IPS DF 4.7 (cell line): ENCODE results near the gene DHRS1.

Experiments used
- DNase-seq: peaks from one replicate; pipeline ENCODE4 v3.0.0-alpha.2; 2013; ENCODE audit warnings: low spot score; ENCODE audit errors: extremely low read depth

Gene DHRS1

GRCh38 chr14:24283796-24284460 is 15.7 kb downstream of the DHRS1 start:
- no peak for DNase-seq

GRCh38 chr14:24282736-24283135 is 16.8 kb downstream of the DHRS1 start:
- no peak for DNase-seq

GRCh38 chr14:24281636-24282035 is 17.9 kb downstream of the DHRS1 start:
- DNase-seq = no peak

GRCh38 chr14:24280797-24281460 is 18.7 kb downstream of the DHRS1 start:
- no peak for DNase-seq

GRCh38 chr14:24279301-24280186 is 20.0 kb downstream of the DHRS1 start:
- DNase-seq = no peak

GRCh38 chr14:24278424-24278823 is 21.2 kb downstream of the DHRS1 start:
- DNase-seq = no peak

DNA sequence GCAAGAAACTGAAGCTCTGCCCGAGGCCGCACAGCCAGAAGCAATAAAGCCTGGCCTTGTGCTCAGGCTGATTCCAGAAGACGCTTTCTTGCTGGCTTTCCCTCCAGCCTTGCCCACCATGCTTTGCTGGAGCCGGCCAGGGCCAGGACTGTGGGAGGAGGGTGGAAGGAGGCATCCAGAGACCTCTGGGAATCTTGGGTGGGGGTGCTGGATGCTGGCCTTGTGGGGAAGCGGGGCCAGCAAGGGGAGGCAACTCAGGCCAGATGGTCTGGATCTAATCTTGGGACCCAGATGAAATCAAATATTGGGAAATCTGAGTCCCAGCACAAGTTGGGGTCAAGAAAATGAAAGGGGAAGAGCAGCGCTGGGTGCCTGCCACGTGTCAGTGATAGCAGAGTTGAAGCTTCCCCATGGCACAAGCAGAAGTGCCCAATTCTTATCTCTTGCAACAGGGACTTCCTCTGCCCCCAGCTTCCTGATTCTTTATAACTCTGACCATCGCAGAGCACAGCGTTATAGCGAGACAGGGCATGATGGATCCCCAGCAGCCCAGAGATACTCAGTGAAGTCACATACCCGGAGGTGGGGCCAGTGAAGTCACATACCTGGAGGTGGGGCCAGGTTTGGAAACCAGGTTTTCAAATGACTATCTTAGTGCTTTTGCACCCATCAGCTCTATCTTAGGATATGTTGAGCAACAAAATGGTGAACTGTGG is 21.8 kb downstream of the DHRS1 start:
- DNase-seq = no peak

DNA sequence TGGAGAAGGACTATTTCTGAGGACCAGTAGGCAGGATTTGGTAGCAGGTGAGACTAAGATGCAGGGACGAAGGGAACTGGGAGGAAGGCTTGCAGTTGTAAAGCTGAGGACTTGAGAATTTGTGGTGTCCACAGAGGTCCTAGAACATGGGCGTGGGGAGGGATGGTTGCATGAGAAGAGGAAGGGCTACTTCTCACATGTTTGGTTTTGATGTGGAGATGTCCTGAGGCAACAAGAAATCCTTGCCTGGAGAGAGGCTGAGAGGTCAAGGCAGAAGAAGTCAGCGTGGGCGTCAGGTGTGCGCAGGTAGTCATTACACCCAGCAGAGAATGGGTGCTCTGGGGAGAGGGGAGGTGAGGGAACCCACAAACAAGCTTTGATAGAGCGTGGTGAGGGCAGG is 22.5 kb downstream of the DHRS1 start:
- no peak for DNase-seq

DNA sequence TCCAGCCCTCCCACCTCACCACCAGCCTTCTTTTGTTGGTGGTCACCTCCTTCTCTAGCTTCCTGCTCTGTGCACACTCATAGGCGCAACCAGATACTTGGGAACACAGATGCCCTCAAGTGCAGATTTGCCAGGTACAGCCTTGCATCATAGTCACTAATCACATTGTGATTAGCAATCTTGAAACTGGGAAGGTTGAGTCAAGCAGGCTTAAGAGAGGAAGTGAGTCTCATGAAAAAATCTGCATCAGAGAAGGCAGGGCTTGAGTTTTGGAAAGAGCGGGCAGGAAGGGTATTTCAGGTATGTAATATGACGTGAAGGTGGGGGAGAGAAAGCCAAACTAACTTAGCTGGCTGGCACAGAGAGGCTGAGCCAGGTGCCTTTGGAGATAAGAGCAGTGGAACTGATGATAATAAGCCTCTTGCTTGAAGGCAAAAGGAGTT is 25.5 kb downstream of the DHRS1 start:
- no peak for DNase-seq

DNA sequence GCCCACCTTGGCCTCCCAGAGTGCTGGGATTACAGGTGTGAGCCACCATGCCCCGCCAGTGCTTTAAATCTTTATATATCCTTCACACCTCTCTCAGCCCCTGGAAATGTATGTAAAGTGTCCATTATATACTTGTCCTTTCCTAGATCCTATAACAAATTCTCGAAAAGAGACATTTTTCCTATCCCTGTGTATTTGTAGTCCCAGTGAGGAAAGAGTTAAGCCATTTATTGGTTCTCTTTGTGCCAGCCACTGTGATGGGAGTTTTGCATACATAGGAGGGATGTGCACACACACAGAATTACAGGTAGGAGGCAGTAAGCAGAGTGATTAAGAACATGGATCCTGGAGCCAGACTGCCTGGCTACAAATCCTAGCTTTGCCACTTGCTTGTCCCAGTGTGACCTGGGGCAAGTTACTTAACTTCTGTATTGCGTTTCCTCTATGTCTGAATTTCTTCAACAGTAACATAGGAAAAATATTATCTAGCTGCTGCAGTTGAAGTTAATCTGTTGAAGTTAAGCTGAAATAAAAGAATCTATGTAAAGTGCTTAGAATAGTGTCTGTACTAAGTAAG is 26.1 kb downstream of the DHRS1 start:
- DNase-seq = no peak

- no peak for DNase-seq
Measured at GRCh38 chr14:24272467-24272866, 27.1 kb downstream of the DHRS1 start.

DNA sequence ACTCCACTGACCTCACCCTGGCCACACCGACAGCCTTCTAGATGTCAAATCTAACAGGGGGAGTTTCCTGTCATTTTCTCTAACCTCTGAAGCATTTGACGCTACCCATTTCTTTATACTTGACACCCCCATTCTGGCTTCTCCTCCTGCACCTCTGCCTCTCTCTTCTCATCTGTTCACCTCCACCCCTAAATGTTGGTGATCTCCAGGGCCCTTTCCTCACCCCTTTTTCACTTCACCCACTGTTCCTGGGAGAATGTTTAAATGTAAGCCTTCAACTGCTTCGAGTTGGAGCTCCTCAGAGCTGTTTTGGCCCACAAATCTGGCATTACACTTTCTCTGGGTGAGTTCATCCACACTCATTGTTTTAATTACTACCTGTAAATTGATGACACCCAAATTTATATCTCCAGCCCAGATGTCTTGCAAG is 27.7 kb downstream of the DHRS1 start:
- DNase-seq = no peak

DNA sequence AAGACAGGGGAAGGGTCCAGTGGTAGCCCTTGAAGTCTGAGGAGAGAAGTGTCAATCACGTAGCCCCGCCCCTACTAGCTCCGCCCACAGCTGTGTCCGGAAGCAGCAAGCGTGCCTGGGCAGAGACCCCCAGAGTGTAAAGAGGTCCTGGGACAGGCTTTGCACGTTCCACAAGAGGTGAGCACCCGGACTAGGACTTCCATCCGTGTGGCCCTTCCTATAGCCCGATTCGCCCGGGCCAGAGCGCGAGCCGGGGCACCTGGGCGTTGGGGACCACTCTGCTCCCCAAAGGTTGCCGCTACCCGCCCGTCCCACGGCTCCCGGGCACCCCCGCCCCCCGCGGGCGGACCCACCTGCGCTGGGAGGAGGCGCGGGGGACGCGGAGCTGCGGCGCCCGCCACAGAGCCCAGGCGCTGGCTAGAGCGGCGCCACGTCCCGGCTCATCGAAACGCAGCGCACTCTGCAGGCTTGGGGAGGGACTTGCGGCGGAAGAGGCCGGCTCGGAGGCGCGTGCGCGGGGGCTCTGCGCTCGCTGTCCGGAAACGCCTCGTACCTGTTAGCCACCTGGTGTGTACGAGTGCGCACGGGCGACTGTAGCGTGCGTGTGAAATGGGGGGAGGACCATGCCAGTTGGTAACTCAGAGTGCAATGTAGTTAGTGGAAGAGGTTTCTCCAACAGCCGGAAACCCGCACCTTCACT is 28.3 kb downstream of the DHRS1 start, which contains the start of gene RABGGTA:
Gene RABGGTA, minus strand, starts transcription at position 464 of the 700 bp plus-strand sequence. CDS start 482 bp downstream, outside the sequence.
- DNase-seq = peak; percentile 62

DNA sequence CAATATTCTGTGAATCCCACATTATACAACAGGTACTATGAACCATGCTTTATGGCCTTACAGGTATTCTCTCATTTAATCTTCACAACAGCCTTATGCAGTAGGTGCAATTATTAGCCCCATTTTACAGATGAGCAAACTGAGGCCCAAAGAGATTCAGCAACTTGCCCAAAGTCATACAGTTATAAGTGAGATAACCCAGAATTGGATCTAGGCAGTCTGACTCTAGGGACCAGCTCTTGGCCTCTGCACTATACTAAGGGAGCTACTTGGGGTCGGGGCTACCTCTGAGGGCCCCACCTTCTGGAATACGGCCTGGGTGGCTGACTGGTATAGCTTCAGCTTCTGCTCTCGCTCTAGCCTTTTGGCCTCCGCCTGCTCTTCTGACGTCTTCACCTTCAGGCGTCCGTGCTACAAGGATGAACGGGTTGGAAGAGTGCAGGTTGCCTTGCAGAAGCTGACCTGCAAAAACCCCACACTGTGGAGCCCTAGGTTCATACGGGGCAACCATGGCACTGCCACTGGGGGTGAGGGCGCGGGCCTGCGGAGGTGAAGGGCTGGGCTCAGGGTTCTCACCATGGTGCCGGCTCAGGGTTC is 28.9 kb downstream of the DHRS1 start:
- no peak for DNase-seq

DNA sequence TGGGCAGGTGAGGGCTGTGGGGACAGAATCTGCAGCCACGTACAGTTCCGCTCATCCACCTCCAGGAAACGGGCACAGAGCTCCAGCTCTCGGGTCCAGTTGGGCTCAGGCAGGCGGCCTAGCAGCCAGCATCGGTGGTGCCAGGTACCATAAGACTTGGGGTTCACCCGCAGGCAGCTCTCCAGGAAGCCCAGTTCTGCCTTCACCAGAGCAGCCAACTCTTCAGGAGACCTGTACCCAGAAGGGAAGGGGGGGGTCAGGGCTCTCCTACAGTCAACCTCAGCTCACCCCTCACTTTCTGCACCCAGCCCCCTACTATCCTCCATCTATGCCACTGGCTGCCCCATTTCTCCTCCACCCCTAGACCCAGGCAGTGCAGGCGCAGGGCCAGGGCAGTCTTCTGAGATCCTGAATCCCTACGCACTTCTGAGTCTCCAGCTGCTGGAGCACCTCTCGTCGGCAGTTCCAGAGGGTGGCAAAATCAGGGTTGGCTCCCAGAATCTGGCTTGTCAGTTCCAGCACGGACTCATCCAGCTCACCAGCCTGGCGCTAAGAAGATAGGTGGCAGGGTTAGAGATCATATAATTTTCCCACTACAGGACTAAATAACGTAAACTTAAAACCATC is 29.6 kb downstream of the DHRS1 start:
- DNase-seq = no peak

GRCh38 chr14:24269368-24269767 is 30.2 kb downstream of the DHRS1 start:
- DNase-seq = no peak

- no peak for DNase-seq
Measured at GRCh38 chr14:24268225-24268624, 31.4 kb downstream of the DHRS1 start.

DNA sequence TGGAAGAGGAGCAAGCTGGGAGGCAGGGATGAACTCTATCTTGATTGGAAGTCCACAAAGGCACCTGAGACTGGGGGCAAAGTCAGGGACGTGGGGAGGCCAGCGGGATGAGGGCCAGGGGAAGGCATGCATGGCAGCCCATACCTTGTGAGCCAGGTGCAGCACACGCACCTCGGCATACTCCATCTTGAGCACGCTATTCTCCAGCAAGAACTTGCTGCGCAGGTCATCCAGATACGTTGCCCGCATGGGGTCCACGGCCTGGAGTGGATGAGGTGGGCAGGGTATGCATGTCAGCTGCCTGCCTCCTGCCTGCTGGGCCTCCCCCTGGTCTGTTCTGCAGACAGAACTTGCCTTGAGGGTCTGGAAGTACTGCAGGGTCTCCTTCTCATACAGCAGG is 32.1 kb downstream of the DHRS1 start:
- DNase-seq = no peak
